Psoas muscle (tissue), 8 donors: ENCODE data around the gene IRS1. TPM values are rescaled to one million over a fixed set of nuclear protein-coding genes. Genes with fewer than 3 reads are reported as not detected.

Experiments
- ATAC-seq, 4 donors: fragments of 200-7000 bp; cut with Tn5 transposase; one replicate each; pipeline ENCODE4 v1.9.1; 2020; ENCODE audit warnings: moderate library complexity in 3 of 4, mild to moderate bottlenecking in 2 of 4
- DNase-seq, 2 donors: peaks; one replicate each; pipeline ENCODE4 v3.0.0-alpha.2; 2020
- H3K27ac ChIP-seq: fragments of 200-600 bp; one replicate; pipeline ENCODE4 v1.8.0; 2022
- H3K27me3 ChIP-seq, 3 donors: fragments of 200-600 bp in 1 of 3; one replicate each; pipeline versions ENCODE4 v1.6.1 to v1.8.0; 2013 to 2022; ENCODE audit warnings: low read length in 2 of 3, mild to moderate bottlenecking in 2 of 3, moderate library complexity in 1 of 3; ENCODE audit not compliant: insufficient read depth in 3 of 3
- H3K36me3 ChIP-seq, 2 donors: fragments of 200-600 bp in 1 of 2; one replicate each; pipeline versions ENCODE4 v1.6.1 to v1.8.0; 2013 to 2022; ENCODE audit warnings: low read depth in 1 of 2, mild to moderate bottlenecking in 1 of 2, moderate library complexity in 1 of 2; ENCODE audit not compliant: insufficient read depth in 1 of 2
- H3K4me1 ChIP-seq: fragments of 200-600 bp; one replicate; pipeline ENCODE4 v1.8.0; 2022
- H3K4me3 ChIP-seq: fragments of 200-600 bp; one replicate; pipeline ENCODE4 v1.8.0; 2022; ENCODE audit warnings: mild to moderate bottlenecking
- H3K9me3 ChIP-seq: fragments of 200-600 bp; one replicate; pipeline ENCODE4 v1.8.0; 2022
- WGBS, 3 donors: extraction: QIAGEN DNeasy Blood & Tissue Kit; methylation state at CpG; one replicate each; pipeline versions ENCODE4 v1.1.6 to v1.1.7; 2013; 5-methylcytosine and 5-hydroxymethylcytosine counted together
- intact Hi-C, 2 donors: fragments of 100-400 bp; cut with DNase I; formaldehyde crosslinking; loops; one replicate each; pipeline versions ENCODE4 v1.11.0 to v1.14.2; 2022
- polyA plus RNA-seq, 3 donors: library from polyadenylated mRNA; stranded (reverse); fragments of 200-250 nt; gene quantifications; one replicate each; pipeline ENCODE4 v1.2.3, GENCODE V29; 2013
- total RNA-seq, 4 donors: library from RNA; stranded (reverse); fragmentation: NEBNext Ultra II Directional in 2 of 4; extraction: Animal tissue kit (Norgen Biotek cat#: 25700) in 2 of 4; gene quantifications; one replicate each; pipeline versions ENCODE4 v1.2.1 to v1.2.4, GENCODE V29; 2021 to 2023
- TF ChIP-seq, protein P1 (sequence below): fragments of 200-600 bp; IDR thresholded peaks from one replicate; pipeline ENCODE4 v1.8.0; 2022; ENCODE audit warnings: antibody characterized with exemption
- donor health status: healthy with polysubstance abuse.
- donor health status: DM: no; HTN: no; CAD: no; lungs with moderate emphysema.
- donor health status: Bipolar disorder and iron deficiency.
- donor health status: healthy.
- donor health status: DM: yes; HTN: yes; CAD: no.
- donor health status: DM: no; HTN: no; CAD: no.
- donor health status: DM: no; HTN: no; CAD: no.
- donor health status: DM: yes; HTN: yes; CAD: no.

IRS1 gene
- total and polyA plus RNA-seq, 7 donors = 2.5 to 21.0 (median 11.9) TPM

DNA sequence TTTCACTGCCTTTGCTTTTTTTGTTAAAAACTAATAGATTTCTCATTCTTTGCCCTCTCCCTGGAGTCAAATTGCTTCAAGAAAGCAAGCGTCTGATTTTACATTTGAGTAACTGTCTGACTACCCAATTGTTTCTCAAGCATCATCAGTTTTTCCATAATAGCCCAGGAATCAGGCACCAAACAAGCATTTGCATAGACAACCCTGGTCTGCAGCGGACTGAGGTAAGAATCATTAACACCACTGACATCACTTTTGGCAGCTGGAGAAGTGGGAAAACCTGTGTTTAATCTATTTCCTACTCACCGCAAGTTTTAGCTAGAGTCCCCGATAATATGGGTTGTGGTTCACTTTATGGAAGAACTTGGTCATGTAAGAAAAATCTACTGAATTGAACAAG is 55.7 kb downstream of the IRS1 start:
- TF ChIP-seq, protein P1, sequence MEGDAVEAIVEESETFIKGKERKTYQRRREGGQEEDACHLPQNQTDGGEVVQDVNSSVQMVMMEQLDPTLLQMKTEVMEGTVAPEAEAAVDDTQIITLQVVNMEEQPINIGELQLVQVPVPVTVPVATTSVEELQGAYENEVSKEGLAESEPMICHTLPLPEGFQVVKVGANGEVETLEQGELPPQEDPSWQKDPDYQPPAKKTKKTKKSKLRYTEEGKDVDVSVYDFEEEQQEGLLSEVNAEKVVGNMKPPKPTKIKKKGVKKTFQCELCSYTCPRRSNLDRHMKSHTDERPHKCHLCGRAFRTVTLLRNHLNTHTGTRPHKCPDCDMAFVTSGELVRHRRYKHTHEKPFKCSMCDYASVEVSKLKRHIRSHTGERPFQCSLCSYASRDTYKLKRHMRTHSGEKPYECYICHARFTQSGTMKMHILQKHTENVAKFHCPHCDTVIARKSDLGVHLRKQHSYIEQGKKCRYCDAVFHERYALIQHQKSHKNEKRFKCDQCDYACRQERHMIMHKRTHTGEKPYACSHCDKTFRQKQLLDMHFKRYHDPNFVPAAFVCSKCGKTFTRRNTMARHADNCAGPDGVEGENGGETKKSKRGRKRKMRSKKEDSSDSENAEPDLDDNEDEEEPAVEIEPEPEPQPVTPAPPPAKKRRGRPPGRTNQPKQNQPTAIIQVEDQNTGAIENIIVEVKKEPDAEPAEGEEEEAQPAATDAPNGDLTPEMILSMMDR = no peak
- peak overlapping the region; percentile 91 for H3K27ac ChIP-seq

DNA sequence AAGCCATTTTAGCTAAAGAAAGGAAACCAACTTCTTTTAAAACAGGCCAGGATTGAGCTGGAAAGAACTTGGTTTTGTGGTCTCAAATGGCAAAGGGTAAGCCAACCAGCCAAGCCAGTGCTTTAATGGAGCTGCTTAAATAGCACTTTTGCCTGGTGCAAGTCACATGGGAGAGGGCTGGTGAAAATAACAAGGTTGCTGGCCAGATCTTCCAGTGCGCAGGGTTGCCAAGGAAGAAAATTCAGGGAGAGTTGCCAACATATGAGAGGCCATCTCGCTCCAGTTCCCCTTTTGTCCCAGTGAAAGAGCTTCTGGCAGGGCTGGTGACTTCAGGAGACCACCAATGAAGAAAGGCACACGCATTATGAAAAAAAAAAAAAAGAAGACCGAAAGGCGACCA is 57.3 kb downstream of the IRS1 start:
- Histone ChIP-seq H3K4me1 (peaks cover 58% of the 10 kb centered on the region), H3K36me3 (no peaks in the 10 kb centered on the region), H3K27me3 (no peaks in the 10 kb centered on the region), H3K27ac (peak overlapping the region; percentile 91), H3K4me3 (peak overlapping the region; percentile 48), H3K9me3 (peaks cover 3% of the 10 kb centered on the region)
- ATAC-seq (peak; percentile 74 to 91 (median 89)), DNase-seq (peak; percentile 40 to 69)
- 18 to 40% (median 24%) methylated on average over 5 of the region's 5 CpGs for WGBS, 3 donors
- intact Hi-C loops = loop anchor here (2.0 to 5.0 kb wide), 2 partner anchors 14 to 55 kb away; partner anchors contain the start of gene IRS1 (in 1 of the 2)
- TF ChIP-seq, protein P1 = no peak

More for the DNA sequence above, 55.7 kb downstream of the IRS1 start:
- H3K9me3 ChIP-seq = peaks cover 5% of the 10 kb centered on the region
- 82 to 88% (median 87%) methylated on average over 4 of the region's 4 CpGs for WGBS, 3 donors
- no peaks in the 10 kb centered on the region for H3K36me3 ChIP-seq
- H3K4me1 ChIP-seq = peaks cover 52% of the 10 kb centered on the region
- intact Hi-C loops = loop anchor here (2.0 to 5.0 kb wide), 2 partner anchors 13 to 53 kb away; partner anchors contain the start of gene IRS1 (in 1 of the 2)
- no peak for ATAC-seq
- no peaks in the 10 kb centered on the region for H3K27me3 ChIP-seq
- H3K4me3 ChIP-seq = no peak overlapping the region
- DNase-seq = no peak

DNA sequence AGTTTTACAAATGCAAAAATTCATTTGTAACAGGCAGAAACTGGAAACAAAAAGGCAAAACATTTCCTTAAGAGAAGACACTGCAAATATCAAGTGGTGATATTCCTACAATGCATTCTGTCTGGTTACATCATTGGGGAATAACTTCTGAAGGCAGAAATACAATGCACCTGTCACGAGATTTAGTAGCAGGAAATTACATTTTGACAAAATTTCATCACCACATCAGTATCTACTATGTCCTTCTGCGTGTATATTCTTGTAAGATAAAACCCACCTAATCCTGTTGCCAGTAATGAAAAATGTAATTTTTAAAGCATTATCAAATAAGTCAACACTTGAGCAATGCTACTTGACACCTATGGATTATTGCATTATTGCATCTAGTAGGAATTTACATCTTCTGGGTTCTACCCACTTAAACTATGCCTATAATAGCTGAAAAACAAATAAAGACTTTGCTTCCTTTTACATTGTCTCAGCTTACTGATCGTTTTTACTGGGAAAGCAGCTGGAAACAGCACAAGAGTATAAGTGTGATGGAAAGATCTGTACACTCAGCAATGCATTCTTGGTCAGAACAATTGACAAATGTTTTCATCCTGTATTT is 59.5 kb downstream of the IRS1 start:
- ATAC-seq (no peak), DNase-seq (no peak)
- intact Hi-C loops = loop anchor here in 1 of 2 donors (5.0 kb wide), 1 partner anchor 57 kb away; the partner anchor contains the start of gene IRS1
- Histone ChIP-seq H3K4me3 (no peak overlapping the region), H3K27me3 (no peaks in the 10 kb centered on the region), H3K9me3 (no peaks in the 10 kb centered on the region), H3K4me1 (peaks cover 46% of the 10 kb centered on the region), H3K27ac (peak overlapping the region; percentile 79), H3K36me3 (no peaks in the 10 kb centered on the region)
- 16 to 34% (median 20%) methylated on average over 3 of the region's 3 CpGs for WGBS, 3 donors
- TF ChIP-seq, protein P1 = no peak

DNA sequence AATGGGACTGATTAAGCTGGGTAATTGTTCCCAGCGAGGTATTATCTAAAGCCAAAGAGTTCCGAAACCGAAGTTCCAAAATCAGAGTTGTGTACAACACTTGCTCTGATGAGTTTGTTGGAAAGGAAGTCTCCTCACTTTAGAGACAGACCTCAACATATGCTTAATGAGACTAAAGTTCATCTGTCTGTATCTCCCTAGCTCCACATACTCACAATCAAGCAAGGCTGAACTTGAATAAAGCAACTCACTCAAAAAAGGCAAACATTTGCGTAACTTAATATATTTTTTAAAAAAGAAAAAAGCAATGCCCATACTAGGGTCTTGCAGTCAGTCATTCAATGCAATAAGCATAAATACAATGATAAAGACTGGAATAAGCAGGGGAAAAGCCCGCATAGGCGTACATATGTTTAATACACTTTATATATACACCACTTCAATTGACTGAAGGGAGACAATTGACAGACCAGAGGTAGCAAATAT is 60.0 kb downstream of the IRS1 start:
- intact Hi-C loops = loop anchor here in 1 of 2 donors (5.0 kb wide), 1 partner anchor 58 kb away; the partner anchor contains the start of gene IRS1
- H3K4me1 ChIP-seq = peaks cover 47% of the 10 kb centered on the region
- H3K27ac ChIP-seq = peak overlapping the region; percentile 79
- H3K27me3 ChIP-seq = no peaks in the 10 kb centered on the region
- H3K36me3 ChIP-seq = no peaks in the 10 kb centered on the region
- 62 to 67% (median 63%) methylated on average over 6 of the region's 6 CpGs for WGBS, 3 donors
- H3K4me3 ChIP-seq = peak overlapping the region; percentile 19
- ATAC-seq (peak in 3 of 4 donors; percentile 13 to 18 (median 16)), DNase-seq (no peak)
- TF ChIP-seq, protein P1 = no peak
- no peaks in the 10 kb centered on the region for H3K9me3 ChIP-seq
